Pancreas (tissue), 10 donors: Measurements from ENCODE around the gene PEX14. TPM values are rescaled to one million over a fixed set of nuclear protein-coding genes. Genes with fewer than 3 reads are reported as not detected.

ENCODE experiments used
- ATAC-seq, 4 donors: fragments of 200-7000 bp; cut with Tn5 transposase; one replicate each; pipeline versions ENCODE4 v1.8.0 to v1.9.1; 2020; ENCODE audit warnings: mild to moderate bottlenecking in 4 of 4, moderate library complexity in 4 of 4
- DNase-seq, 6 donors: peaks; one replicate each; pipeline ENCODE4 v3.0.0-alpha.2; 2020
- FAIRE-seq: peaks from 2 replicates; lab custom pipeline; 2012; peaks lifted over from hg19 to GRCh38; lab: Jason Lieb, UNC
- H3K27ac ChIP-seq, 4 donors: fragments of 200-600 bp; sonication (generic); 1 replicate in 3 of 4; 2 replicates in 1 of 4; pipeline versions ENCODE4 v1.5.0 to v1.8.0; 2020
- H3K27me3 ChIP-seq, 4 donors: fragments of 200-600 bp; one replicate each; pipeline ENCODE4 v1.8.0; 2021
- H3K36me3 ChIP-seq, 3 donors: fragments of 200-600 bp; sonication (generic) in 1 of 3; one replicate each; pipeline versions ENCODE4 v1.5.0 to v1.8.0; 2020 to 2021
- H3K4me1 ChIP-seq, 3 donors: fragments of 200-600 bp; one replicate each; pipeline ENCODE4 v1.8.0; 2021
- H3K4me3 ChIP-seq, 4 donors: fragments of 200-600 bp; sonication (generic) in 2 of 4; one replicate each; pipeline versions ENCODE4 v1.5.0 to v1.8.0; 2020 to 2021
- H3K9me3 ChIP-seq, 4 donors: fragments of 200-600 bp; one replicate each; pipeline ENCODE4 v1.8.0; 2021
- CTCF ChIP-seq, 4 donors: fragments of 200-600 bp; sonication (generic) in 3 of 4; IDR thresholded peaks; one replicate each; pipeline versions ENCODE4 v1.5.0 to v1.8.0; 2021; ENCODE audit warnings: antibody characterized with exemption in 4 of 4
- WGBS, 2 donors: extraction: QIAGEN DNeasy Blood & Tissue Kit; methylation state at CpG; one replicate each; pipeline ENCODE4 v1.1.7; 2013; 5-methylcytosine and 5-hydroxymethylcytosine counted together
- intact Hi-C, 3 donors: fragments of 100-400 bp; cut with DNase I; formaldehyde crosslinking; loops; one replicate each; pipeline versions ENCODE4 v1.11.1 to v1.14.2; 2022
- polyA plus RNA-seq, 2 donors: library from polyadenylated mRNA; stranded (reverse); fragments of 200-250 nt; gene quantifications; one replicate each; pipeline ENCODE4 v1.2.3, GENCODE V29; 2013
- total RNA-seq, 6 donors: library from RNA; stranded (reverse); fragmentation: NEBNext Ultra II Directional in 4 of 6; extraction: Animal tissue kit (Norgen Biotek cat#: 25700) in 4 of 6; gene quantifications; one replicate each; pipeline versions ENCODE4 v1.2.1 to v1.2.4, GENCODE V29; 2021 to 2023
- donor health status: healthy with polysubstance abuse.
- donor health status: DM: no; HTN: no; CAD: no; lungs with moderate emphysema.
- donor health status: DM: no; HTN: no; CAD: no.
- donor health status: control.
- donor health status: control.
- donor health status: Bipolar disorder and iron deficiency.
- donor health status: DM: yes; HTN: yes; CAD: no.
- donor health status: DM: no; HTN: no; CAD: no.
- donor health status: DM: no; HTN: no; CAD: no.
- donor health status: DM: yes; HTN: yes; CAD: no.

The PEX14 gene
- total and polyA plus RNA-seq, 8 donors = 6.0 to 12.8 (median 8.2) TPM

- peaks cover 2 to 36% (median 12%) of the 10 kb centered on the region in 3 donors for H3K36me3 ChIP-seq
- H3K4me3 ChIP-seq = no peak overlapping the region
- ATAC-seq (no peak), FAIRE-seq (no peak), DNase-seq (no peak)
- intact Hi-C loops = no loop called here
- WGBS, 2 donors = 92 to 93% methylated on average over 16 of the region's 16 CpGs
- H3K27me3 ChIP-seq = no peaks in the 10 kb centered on the region
- no peaks in the 10 kb centered on the region for H3K4me1 ChIP-seq
- H3K27ac ChIP-seq = no peak overlapping the region
- TF ChIP-seq CTCF (IDR thresholded peaks at IDR 0.05) = no peak
- H3K9me3 ChIP-seq = no peaks in the 10 kb centered on the region
Measured at GRCh38 chr1:10640843-10641553, 166.2 kb downstream of the PEX14 start.

GRCh38 chr1:10641976-10642375 lies 167.2 kb downstream of the PEX14 start:
- H3K36me3 ChIP-seq = peaks cover 2 to 37% (median 12%) of the 10 kb centered on the region in 3 donors
- DNase-seq (no peak), ATAC-seq (no peak), FAIRE-seq (no peak)
- TF ChIP-seq CTCF (IDR thresholded peaks at IDR 0.05) = no peak
- no peak overlapping the region for H3K4me3 ChIP-seq
- H3K9me3 ChIP-seq = no peaks in the 10 kb centered on the region
- no peak overlapping the region for H3K27ac ChIP-seq
- intact Hi-C loops = no loop called here
- 91 to 92% methylated on average over 24 of the region's 24 CpGs for WGBS, 2 donors
- H3K27me3 ChIP-seq = no peaks in the 10 kb centered on the region
- H3K4me1 ChIP-seq = no peaks in the 10 kb centered on the region

GRCh38 chr1:10642403-10643080 lies 167.8 kb downstream of the PEX14 start:
- Histone ChIP-seq H3K36me3 (peaks cover 2 to 37% (median 12%) of the 10 kb centered on the region in 3 donors), H3K4me1 (no peaks in the 10 kb centered on the region), H3K9me3 (no peaks in the 10 kb centered on the region), H3K4me3 (no peak overlapping the region), H3K27me3 (no peaks in the 10 kb centered on the region), H3K27ac (no peak overlapping the region)
- intact Hi-C loops = no loop called here
- TF ChIP-seq CTCF (IDR thresholded peaks at IDR 0.05) = no peak
- 93 to 94% methylated on average over 23 to 31 of the region's 31 CpGs for WGBS, 2 donors
- DNase-seq = no peak
- no peak for FAIRE-seq
- ATAC-seq = no peak

- H3K27ac ChIP-seq = no peak overlapping the region
Measured at GRCh38 chr1:10643607-10644306, 169.0 kb downstream of the PEX14 start.

More at GRCh38 chr1:10643607-10644306, 169.0 kb downstream of the PEX14 start:
- FAIRE-seq (no peak), ATAC-seq (no peak), DNase-seq (no peak)
- Histone ChIP-seq H3K4me1 (no peaks in the 10 kb centered on the region), H3K27me3 (no peaks in the 10 kb centered on the region), H3K36me3 (peaks cover 2 to 32% (median 12%) of the 10 kb centered on the region in 3 donors), H3K4me3 (no peak overlapping the region), H3K9me3 (no peaks in the 10 kb centered on the region)
- intact Hi-C loops = no loop called here
- WGBS, 2 donors = 89% methylated on average over 17 of the region's 17 CpGs
- TF ChIP-seq CTCF (IDR thresholded peaks at IDR 0.05) = no peak
